GM12878 (cell line): Measurements from ENCODE around the gene OR4D2. TPM values are rescaled to one million over a fixed set of nuclear protein-coding genes. Genes with fewer than 3 reads are reported as not detected.

ENCODE experiments used
- ATAC-seq: fragments of 200-7000 bp; cut with Tn5 transposase; 3 replicates; pipeline ENCODE4 v1.9.1; 2020; ENCODE audit warnings: mild to moderate bottlenecking, moderate library complexity
- BruUV-seq: library from RNA; stranded (reverse); fragments of 400-500 nt; replicated peaks from 2 replicates; lab custom pipeline; 2021; lab: Mats Ljungman, UMichigan
- CTCF ChIA-PET: fragments of 300-600 bp; sonication (Branson Sonifier 250); formaldehyde crosslinking; extraction: SDS; loops from one replicate; lab custom pipeline; 2021; ENCODE audit warnings: inconsistent platforms; lab: Yijun Ruan, JAX
- POLR2A ChIA-PET: fragments of 350-600 bp; formaldehyde crosslinking; extraction: SDS; loops from one replicate; lab custom pipeline; 2021; ENCODE audit warnings: inconsistent platforms; lab: Charles Lee
- RAD21 ChIA-PET: fragments of 300-600 bp; sonication (Branson Sonifier 250); formaldehyde crosslinking; loops from one replicate; lab custom pipeline; 2023; ENCODE audit warnings: antibody characterized with exemption; ENCODE audit not compliant: unreplicated experiment; lab: Charles Lee
- SMC1A ChIA-PET: fragments of 300-600 bp; sonication (Branson Sonifier 250); formaldehyde crosslinking; loops from one replicate; lab custom pipeline; 2023; ENCODE audit not compliant: unreplicated experiment, uncharacterized antibody; lab: Charles Lee
- DNase-seq: peaks from one replicate; pipeline ENCODE4 v3.0.0-alpha.2; 2011; ENCODE audit warnings: low read depth, low spot score
- FAIRE-seq: peaks from 3 replicates; lab custom pipeline; 2011; peaks lifted over from hg19 to GRCh38; lab: Jason Lieb, UNC
- H2AFZ ChIP-seq: 2 replicates; pipeline ENCODE4 v1.6.0; 2011; ENCODE audit warnings: low read depth, low read length, control low read depth; ENCODE audit not compliant: control insufficient read depth
- H3K27ac ChIP-seq: 2 replicates; pipeline ENCODE4 v1.5.1; 2011; ENCODE audit warnings: control low read depth; ENCODE audit not compliant: control insufficient read depth, insufficient read depth
- H3K27me3 ChIP-seq, 2 experiments: replicated peaks in 1 of 2; 2 replicates each; pipeline versions ENCODE4 v1.6.0 to v1.6.1; 2011; ENCODE audit warnings: low read length in 1 of 2; ENCODE audit not compliant: control insufficient read depth in 2 of 2, insufficient read depth in 2 of 2
- H3K36me3 ChIP-seq, 2 experiments: 2 replicates each; pipeline ENCODE4 v1.5.1; 2011; ENCODE audit warnings: low read length in 1 of 2; ENCODE audit not compliant: control insufficient read depth in 2 of 2, insufficient read depth in 2 of 2
- H3K4me1 ChIP-seq: 2 replicates; pipeline ENCODE4 v1.6.1; 2011; ENCODE audit warnings: mild to moderate bottlenecking, low read length, moderate library complexity, mixed read lengths; ENCODE audit not compliant: control insufficient read depth, insufficient read depth
- H3K4me2 ChIP-seq: 2 replicates; pipeline ENCODE4 v1.6.0; 2011; ENCODE audit warnings: control low read depth; ENCODE audit not compliant: control insufficient read depth, insufficient read depth
- H3K4me3 ChIP-seq: fragments of 200-600 bp; sonication (generic); 2 replicates; pipeline ENCODE4 v1.5.1; 2016
- H3K79me2 ChIP-seq: 2 replicates; pipeline ENCODE4 v1.6.0; 2011; ENCODE audit warnings: low read length; ENCODE audit not compliant: control insufficient read depth, insufficient read depth
- H3K9ac ChIP-seq: 2 replicates; pipeline ENCODE4 v1.8.0; 2011; ENCODE audit warnings: low read length, control low read depth, mixed read lengths; ENCODE audit not compliant: control insufficient read depth, insufficient read depth
- H3K9me3 ChIP-seq: replicated peaks from 3 replicates; pipeline ENCODE4 v1.5.1; 2011; ENCODE audit warnings: mild to moderate bottlenecking, low read length; ENCODE audit not compliant: control insufficient read depth, insufficient read depth
- H4K20me1 ChIP-seq: 2 replicates; pipeline ENCODE4 v1.6.0; 2011; ENCODE audit not compliant: control insufficient read depth, insufficient read depth
- BHLHE40 ChIP-seq, 2 experiments: fragments of 450-650 bp in 1 of 2; IDR thresholded peaks; 2 replicates each; pipeline ENCODE4 v1.6.1; 2011 to 2017; ENCODE audit warnings: low read depth in 2 of 2, borderline replicate concordance in 1 of 2, improper control_type of control experiment in 1 of 2, low read length in 1 of 2, mild to moderate bottlenecking in 1 of 2
- ELK1 ChIP-seq: IDR thresholded peaks from 2 replicates; pipeline ENCODE4 v1.6.1; 2012; ENCODE audit warnings: low read depth, low read length, improper control_type of control experiment
- IKZF1 ChIP-seq: fragments of 450-650 bp; conservative IDR thresholded peaks from 2 replicates; pipeline ENCODE4 v1.6.1; 2017; ENCODE audit warnings: antibody characterized with exemption, mild to moderate bottlenecking
- IRF5 ChIP-seq: fragments of 450-650 bp; IDR thresholded peaks from 2 replicates; pipeline ENCODE4 v1.6.1; 2017; ENCODE audit warnings: borderline replicate concordance
- NRF1 ChIP-seq: conservative IDR thresholded peaks from 2 replicates; pipeline ENCODE4 v1.6.1; 2011; ENCODE audit warnings: mild to moderate bottlenecking, low read depth, low read length, improper control_type of control experiment
- RB1 ChIP-seq: fragments of 450-650 bp; formaldehyde crosslinking; IDR thresholded peaks from 2 replicates; pipeline ENCODE4 v1.6.1; 2017; ENCODE audit warnings: mild to moderate bottlenecking, borderline replicate concordance
- WRNIP1 ChIP-seq: IDR thresholded peaks from 2 replicates; pipeline ENCODE4 v1.6.1; 2011; ENCODE audit warnings: low read depth, low read length, improper control_type of control experiment, borderline replicate concordance
- WGBS: methylation state at CpG from one replicate; pipeline ENCODE4 v1.1.6; 2016; ENCODE audit warnings: low lambda C conversion rate; ENCODE audit not compliant: insufficient replicate concordance, insufficient coverage; ENCODE audit errors: missing lambda C conversion rate; 5-methylcytosine and 5-hydroxymethylcytosine counted together
- in situ Hi-C: fragments of 300-500 bp; cut with MboI; formaldehyde crosslinking; loops from 9 replicates; pipeline ENCODE4 v1.14.3; 2018; ENCODE audit warnings: mixed read lengths
- intact Hi-C: fragments of 100-400 bp; cut with micrococcal nuclease; formaldehyde crosslinking; loops from one replicate; pipeline ENCODE4 v1.14.2; 2022; ENCODE audit not compliant: unreplicated experiment
- polyA plus RNA-seq, 11 experiments: library from polyadenylated mRNA; depleted of rRNA in 4 of 11; unstranded in 6 of 11; stranded (reverse) in 5 of 11; fragments of >200 nt; fragmentation: Nextera tagmentation in 4 of 11; fragmentation: Illumina TruSeq in 1 of 11; extraction: Ambion mirVana in 4 of 11; extraction: Trizol in 1 of 11; gene quantifications; 1 replicate in 1 of 11; 2 replicates in 10 of 11; pipeline versions ENCODE4 v1.2.1 to v1.2.3, GENCODE V29; 2011 to 2016; ENCODE audit warnings: inconsistent platforms in 2 of 11, missing spikeins in 2 of 11, low read depth in 1 of 11
- total RNA-seq, 4 experiments: library from RNA; depleted of rRNA in 3 of 4; stranded (reverse); fragments of >200 nt in 3 of 4; fragmentation: Illumina TruSeq in 1 of 4; extraction: Trizol in 1 of 4; gene quantifications; 2 replicates each; pipeline versions ENCODE4 v1.2.1 to v1.2.3, GENCODE V29; 2013 to 2021

OR4D2 gene
- total and polyA plus RNA-seq, 10 of the 15 experiments (the other 5 are each of a cell fraction or from before 2014, with no cell fraction given): 0.04 TPM; not detected in 9

GRCh38 chr17:58202859-58203258, 36.1 kb downstream of the OR4D2 start:
- H3K27me3 ChIP-seq: peaks cover 0 to 4% of the 10 kb centered on the region in 2 experiments; a peak in 1 of 4 replicates

More at GRCh38 chr17:58202859-58203258, 36.1 kb downstream of the OR4D2 start:
- DNase-seq (no peak), FAIRE-seq (no peak), ATAC-seq (no peak)
- Histone ChIP-seq H3K79me2 (no peaks in the 10 kb centered on the region), H3K4me1 (no peaks in the 10 kb centered on the region), H3K9me3 (no peaks in the 10 kb centered on the region), H4K20me1 (no peaks in the 10 kb centered on the region), H3K27ac (no peak overlapping the region), H2AFZ (no peak overlapping the region), H3K4me3 (no peak overlapping the region), H3K4me2 (no peak overlapping the region), H3K9ac (no peak overlapping the region), H3K36me3 (peaks cover 0 to 4% of the 10 kb centered on the region in 2 experiments; a peak in 1 of 4 replicates)
- 57% methylated on average over 7 of the region's 7 CpGs for whole genome bisulfite sequencing
- intact Hi-C loops (no loop called here), in situ Hi-C loops (no loop called here)
- ChIA-PET CTCF (interaction anchor here (0.6 to 0.8 kb wide), 2 partner anchors 12 to 244 kb away, joined by 3 read pairs; no protein-coding TSS in a partner anchor), RAD21 (no interaction called here), POLR2A (interaction anchor here (0.5 kb wide), 1 partner anchor 25 kb away, joined by 3 read pairs; no protein-coding TSS in a partner anchor), SMC1A (no interaction called here)
- TF ChIP-seq IRF5: no peak
- no peak for TF ChIP-seq BHLHE40 (IDR thresholded peaks at IDR 0.05; ENCODE audit: borderline replicate concordance in 1 of 2, low read depth in 2 of 2, low read length in 1 of 2)
- no peak for TF ChIP-seq NRF1
- TF ChIP-seq ELK1: no peak
- TF ChIP-seq WRNIP1: no peak
- TF ChIP-seq IKZF1: no peak
- no peak for TF ChIP-seq RB1
- no TSS peak for BruUV-seq
